GM18526 (cell line): ENCODE results near the gene EEF2KMT.

Source experiments
- POLR2A ChIP-seq: IDR thresholded peaks from 3 replicates; pipeline ENCODE4 v1.6.1; 2011; ENCODE audit not compliant: insufficient read length; ENCODE audit errors: extremely low read depth

The EEF2KMT gene, protein sequence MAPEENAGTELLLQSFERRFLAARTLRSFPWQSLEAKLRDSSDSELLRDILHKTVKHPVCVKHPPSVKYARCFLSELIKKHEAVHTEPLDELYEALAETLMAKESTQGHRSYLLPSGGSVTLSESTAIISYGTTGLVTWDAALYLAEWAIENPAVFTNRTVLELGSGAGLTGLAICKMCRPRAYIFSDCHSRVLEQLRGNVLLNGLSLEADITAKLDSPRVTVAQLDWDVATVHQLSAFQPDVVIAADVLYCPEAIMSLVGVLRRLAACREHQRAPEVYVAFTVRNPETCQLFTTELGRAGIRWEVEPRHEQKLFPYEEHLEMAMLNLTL

DNA sequence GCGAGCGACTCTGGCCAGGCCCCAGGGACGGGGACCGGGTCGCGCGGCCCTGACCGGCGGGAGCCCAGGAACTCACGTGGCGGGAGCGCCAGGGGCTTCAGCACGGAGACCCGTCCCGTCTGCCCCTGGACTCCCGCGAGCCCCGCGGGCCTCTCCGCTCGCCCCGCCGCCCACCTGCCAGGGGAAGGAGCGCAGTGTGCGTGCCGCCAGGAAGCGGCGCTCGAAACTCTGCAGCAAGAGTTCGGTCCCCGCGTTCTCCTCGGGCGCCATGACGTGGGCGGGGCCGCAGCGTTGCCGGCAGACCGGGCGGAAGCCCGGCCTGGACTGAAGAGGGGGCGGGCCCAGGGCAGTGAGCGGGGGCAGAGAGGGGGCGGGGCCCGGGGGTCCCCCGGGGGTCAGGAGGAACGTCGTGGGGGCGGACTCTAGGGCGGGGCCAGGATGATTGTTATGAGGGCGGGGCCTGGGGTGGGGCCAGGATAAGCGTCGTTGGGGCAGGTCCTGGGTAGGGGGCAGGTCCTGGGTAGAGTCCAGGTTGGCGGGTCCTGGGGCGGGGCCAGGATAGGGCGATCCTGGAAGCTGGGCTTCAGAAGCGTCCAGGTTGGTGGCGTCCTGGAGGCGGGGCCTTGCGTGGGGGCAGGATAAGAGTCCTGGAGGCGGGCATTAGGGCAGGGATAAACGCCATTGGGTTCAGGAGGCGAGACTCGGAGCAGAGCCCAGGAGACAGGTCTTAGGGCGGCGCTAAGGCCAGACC is at the start of gene EEF2KMT:
Gene EEF2KMT, minus strand, starts transcription at position 326 of the 751 bp plus-strand sequence. Its CDS starts 56 bp downstream, at position 270.
- TF ChIP-seq POLR2A, result peak; percentile 25

DNA sequence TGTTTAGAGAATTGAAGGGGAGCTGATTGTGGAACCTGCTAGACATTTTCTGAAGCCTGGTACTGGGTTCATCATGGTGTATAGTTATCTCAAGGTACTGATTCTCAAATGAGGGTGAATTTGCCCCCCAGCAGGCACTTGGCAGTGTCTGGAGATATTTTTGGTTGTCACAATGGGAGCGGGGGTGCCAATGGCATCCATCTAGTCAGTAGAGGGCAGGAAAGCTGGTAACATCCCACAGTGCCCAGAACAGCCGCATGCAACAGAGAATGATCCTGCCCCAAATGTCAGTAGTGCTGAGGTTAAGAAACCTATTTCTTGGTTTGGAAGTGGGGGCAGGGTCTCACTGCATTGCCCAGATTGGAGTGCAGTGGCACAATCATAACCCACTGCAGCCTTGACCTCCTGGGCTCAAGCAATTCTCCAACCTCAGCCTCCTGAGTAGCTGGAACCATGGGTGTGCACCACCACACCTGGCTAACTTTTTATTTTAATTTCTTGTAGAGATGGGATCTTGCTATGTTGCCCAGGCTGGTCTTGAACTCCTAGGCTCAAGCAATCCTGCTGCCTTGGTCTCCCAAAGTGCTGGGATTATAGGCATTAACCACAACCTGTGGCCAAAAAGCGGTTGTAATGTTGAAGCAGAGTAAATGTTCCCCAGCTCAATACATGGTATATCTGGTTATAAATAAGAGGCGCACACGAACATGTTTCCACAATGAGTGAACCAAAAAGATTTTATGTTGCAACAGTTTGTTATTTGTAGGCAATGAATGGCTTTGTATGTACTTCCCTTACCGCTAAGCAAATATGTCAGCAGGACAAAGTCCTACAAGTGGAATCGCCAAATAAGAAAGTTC is 46.4 kb upstream of the EEF2KMT start:
- no peak for TF ChIP-seq POLR2A

DNA sequence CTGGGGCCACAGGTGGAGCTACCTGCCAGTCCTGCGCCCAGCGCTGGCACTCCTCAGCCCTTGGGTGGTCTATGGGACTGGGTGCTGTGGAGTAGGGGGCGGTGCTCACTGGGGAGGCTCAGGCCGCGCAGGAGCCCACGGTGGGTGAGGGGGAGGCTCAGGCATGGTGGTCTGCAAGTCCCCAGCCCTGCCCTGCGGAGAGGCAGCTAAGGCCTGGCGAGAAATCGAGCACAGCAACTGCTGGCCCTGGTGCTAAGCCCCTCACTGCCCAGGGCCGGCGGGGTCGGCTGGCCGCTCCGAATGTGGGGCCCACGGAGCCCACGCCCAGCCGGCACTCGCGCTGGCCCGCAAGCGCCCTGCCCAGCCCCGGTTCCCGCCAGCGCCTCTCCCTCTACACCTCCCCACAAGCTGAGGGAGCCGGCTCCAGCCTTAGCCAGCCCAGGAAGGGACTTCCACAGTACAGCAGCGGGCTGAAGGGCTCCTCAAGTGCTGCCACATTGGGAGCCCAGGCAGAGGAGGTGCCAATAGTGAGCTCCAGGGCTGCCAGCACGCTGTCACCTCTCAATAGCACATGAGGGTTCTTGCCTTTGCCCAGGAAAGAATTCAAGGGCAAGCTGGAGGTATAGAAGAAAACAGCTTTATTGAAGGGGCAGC is 11.0 kb upstream of the EEF2KMT start:
- TF ChIP-seq POLR2A, result no peak

- TF ChIP-seq POLR2A, result no peak
Observed at GRCh38 chr16:5078626-5079025, 19.0 kb downstream of the EEF2KMT start.

DNA sequence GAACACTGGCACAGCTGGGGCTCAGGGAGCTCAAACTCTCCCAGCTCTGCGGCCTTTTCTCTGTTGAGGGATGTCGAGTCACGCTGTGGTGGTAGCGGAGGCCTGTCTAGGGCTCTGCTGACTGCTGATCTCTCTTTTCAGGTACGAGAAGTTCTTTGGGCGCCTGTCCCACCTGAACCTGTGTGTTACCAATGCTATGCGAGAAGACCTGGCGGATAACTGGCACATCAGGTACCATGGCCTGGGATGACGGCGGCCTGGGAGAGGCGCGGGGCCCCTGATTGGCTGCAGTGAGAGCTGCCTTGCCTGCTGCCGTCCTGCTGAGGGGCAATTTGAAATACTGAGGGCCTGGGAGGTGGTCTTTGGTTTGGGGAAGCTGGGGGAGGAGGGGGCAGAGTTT is 20.3 kb downstream of the EEF2KMT start:
- no peak for TF ChIP-seq POLR2A

DNA sequence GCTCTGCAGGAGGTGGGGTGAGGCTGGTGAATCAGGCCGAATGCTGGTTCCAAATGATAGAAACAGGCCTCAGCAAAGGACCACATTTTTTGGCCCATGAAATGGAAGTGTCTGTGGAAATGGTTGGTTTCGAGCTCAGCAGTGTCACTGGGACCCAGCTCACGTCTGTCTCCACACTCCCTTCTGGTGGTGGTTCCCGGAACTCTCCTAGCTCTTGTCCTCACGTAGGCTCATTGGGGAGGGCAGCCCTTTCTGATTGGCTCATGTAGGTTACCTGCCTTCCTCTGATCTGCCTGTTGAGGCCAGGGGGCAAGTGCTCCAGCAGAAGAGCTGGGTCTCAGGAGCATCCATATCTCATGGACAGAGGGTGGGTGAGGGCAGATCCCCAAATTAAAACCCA is 22.0 kb downstream of the EEF2KMT start:
- TF ChIP-seq POLR2A, result no peak

DNA sequence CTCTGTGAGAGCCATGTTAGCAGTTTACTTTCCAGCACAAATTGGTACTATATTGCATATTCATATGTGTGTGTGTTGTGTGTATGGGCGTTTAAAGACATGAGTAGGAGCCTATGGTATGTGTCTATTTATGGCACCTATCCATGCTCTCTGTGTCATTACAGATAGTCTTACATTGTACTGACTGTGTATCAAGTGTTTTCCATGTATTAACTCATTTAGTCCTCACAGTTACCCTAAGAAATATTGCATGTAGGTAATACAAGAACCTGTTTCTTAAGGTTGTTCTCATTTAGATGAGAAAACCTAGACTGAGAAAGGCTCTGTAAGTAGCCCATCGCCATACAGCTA is 24.3 kb downstream of the EEF2KMT start:
- TF ChIP-seq POLR2A, result no peak

DNA sequence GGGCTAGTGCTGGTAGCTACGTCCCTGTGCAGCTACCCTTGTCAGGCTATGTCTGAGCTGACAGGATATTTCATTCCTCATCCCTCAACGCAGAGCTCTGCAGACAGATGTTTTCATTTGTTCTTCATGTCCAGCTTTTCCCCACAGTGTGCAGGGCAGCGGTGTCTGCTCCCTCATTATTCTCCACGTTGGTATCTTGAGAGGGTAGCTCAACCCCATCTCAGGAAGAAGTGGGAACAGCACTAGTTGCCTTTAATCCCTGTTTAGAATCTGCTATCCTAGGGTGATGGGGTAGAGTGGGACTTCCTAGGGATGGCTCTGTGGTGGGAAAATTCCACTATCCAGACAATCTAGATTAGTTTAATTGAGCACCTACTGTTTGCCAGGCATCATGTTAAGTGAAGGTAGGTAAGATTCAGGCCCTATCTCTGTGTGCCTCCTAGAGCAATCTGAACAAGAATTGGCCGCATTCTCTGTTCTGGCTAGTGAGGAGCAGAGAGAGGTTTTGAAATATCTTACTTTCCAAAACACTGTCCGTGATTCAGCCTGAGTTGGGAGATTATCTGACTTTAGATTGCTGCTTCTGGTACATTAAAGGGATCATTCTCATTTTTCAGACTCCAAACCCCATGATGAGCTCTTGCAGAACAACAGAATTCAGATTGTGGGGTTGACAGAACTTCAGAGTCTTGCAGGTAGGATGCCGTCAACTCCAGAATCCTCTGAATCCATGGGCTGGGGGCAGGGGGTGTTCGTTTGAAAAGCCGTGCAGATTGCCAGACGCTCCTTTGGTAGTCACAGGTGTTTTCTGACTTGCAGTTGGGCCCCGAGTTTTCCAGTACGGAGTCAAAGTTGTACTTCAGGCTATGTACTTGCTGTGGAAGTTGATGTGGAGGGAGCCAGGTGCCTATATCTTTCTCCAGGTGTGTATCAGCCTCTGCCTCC is 25.0 kb downstream of the EEF2KMT start:
- no peak for TF ChIP-seq POLR2A

- peak; percentile 97 for TF ChIP-seq POLR2A
Observed at GRCh38 chr16:5071681-5072333, 25.8 kb downstream of the EEF2KMT start, which contains the start of gene ALG1. ALG1 (plus strand) TSS chr16:5071843; CDS start chr16:5071850, 7 bp downstream.

- TF ChIP-seq POLR2A, result no peak
Observed at GRCh38 chr16:5071341-5071680, 26.3 kb downstream of the EEF2KMT start.

- TF ChIP-seq POLR2A, result no peak
Observed at GRCh38 chr16:5070431-5071186, 27.0 kb downstream of the EEF2KMT start.

DNA sequence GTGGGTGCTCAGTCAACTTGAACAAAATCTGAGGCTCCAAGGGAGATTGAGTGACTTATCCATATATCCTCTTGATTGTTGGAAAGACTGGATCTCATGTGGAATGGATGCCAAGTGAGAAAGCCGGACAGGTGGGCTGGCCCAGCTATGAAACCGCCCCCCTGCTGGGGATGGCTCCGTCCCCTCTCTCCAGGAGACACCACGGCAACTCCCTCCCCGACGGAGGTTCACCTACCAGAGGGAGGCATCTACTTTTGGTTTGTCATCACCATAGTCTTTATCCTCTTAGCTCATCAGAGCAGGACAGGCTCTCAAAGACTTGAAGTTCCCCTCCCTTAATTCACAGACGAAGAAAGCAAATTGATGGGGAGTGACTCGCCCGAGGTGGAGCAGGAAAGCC is 27.7 kb downstream of the EEF2KMT start:
- no peak for TF ChIP-seq POLR2A

DNA sequence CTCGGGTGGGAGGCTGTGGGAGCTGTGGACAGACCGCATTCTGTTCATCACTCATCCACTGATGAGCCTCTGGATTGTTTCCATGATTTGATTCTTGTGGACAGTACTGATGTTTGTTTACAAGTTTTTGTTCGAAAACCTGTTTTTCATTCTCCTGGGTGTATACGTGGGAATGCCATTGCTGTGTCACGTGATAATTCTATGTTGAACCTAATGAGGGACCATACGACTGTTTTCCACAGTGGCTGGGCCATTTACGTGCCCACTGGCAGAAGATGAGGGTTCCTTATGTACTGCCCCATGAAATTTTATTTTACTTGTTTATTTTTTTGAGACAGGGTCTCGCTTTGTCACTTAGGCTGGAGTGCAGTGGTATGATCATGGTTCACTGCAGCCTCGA is 28.5 kb downstream of the EEF2KMT start:
- TF ChIP-seq POLR2A, result no peak
